Endothelial cell of umbilical vein (primary cell): ENCODE results near the gene ATP2B2.

Experiments used
- FOS ChIP-seq: IDR thresholded peaks from 2 replicates; pipeline ENCODE4 v1.6.1; 2011; ENCODE audit warnings: mild to moderate bottlenecking, low read length, moderate library complexity, borderline replicate concordance; ENCODE audit not compliant: insufficient read depth
- MYC ChIP-seq: IDR thresholded peaks from one replicate; pipeline ENCODE4 v1.6.1; 2011; ENCODE audit warnings: mild to moderate bottlenecking, low read depth, low read length
- TF ChIP-seq, protein P1 (sequence below), 2 donors: IDR thresholded peaks; 1 replicate in 1 of 2; 2 replicates in 1 of 2; pipeline ENCODE4 v1.5.1; 2011; ENCODE audit warnings: low read length in 2 of 2, mild to moderate bottlenecking in 2 of 2, moderate library complexity in 2 of 2, control low read depth in 1 of 2, inconsistent platforms in 1 of 2, low read depth in 1 of 2; ENCODE audit not compliant: insufficient read depth in 1 of 2; ENCODE audit errors: extremely low read depth in 1 of 2

DNA sequence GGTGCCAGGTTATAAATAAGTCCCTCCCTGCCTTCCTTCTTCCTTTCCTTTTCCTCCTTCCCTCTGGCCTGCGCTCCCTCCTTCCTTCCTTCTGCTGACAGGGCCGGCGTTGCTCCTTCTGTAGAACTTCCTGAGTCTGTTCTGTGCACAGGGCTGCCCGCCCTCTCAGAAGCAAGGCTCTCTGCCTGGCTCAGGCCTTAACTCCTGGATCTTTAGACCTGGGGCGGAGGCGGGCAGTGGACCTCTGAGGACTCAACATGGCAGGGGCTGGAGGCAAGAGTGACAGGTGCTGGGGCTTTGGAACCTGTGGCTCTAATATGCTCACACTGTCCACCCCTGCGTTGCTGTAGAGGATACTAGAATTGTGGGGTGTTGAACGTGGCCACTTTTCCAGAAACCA, 98.0 kb downstream of the ATP2B2 start:
- TF ChIP-seq, protein P1, sequence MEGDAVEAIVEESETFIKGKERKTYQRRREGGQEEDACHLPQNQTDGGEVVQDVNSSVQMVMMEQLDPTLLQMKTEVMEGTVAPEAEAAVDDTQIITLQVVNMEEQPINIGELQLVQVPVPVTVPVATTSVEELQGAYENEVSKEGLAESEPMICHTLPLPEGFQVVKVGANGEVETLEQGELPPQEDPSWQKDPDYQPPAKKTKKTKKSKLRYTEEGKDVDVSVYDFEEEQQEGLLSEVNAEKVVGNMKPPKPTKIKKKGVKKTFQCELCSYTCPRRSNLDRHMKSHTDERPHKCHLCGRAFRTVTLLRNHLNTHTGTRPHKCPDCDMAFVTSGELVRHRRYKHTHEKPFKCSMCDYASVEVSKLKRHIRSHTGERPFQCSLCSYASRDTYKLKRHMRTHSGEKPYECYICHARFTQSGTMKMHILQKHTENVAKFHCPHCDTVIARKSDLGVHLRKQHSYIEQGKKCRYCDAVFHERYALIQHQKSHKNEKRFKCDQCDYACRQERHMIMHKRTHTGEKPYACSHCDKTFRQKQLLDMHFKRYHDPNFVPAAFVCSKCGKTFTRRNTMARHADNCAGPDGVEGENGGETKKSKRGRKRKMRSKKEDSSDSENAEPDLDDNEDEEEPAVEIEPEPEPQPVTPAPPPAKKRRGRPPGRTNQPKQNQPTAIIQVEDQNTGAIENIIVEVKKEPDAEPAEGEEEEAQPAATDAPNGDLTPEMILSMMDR (IDR thresholded peaks at IDR 0.05; ENCODE audit: extremely low read depth in 1 of 2, insufficient read depth in 1 of 2, low read depth in 1 of 2, low read length in 2 of 2), result no peak
- no peak for TF ChIP-seq FOS
- TF ChIP-seq MYC, result no peak
